ENCODE measurements around the gene SH2D6.
"Not testable (repeated sequence)": the region's sequence is repeated elsewhere in the genome, so short reads cannot be mapped to it uniquely, and the experiment has no call there.

SH2D6 gene

DNA sequence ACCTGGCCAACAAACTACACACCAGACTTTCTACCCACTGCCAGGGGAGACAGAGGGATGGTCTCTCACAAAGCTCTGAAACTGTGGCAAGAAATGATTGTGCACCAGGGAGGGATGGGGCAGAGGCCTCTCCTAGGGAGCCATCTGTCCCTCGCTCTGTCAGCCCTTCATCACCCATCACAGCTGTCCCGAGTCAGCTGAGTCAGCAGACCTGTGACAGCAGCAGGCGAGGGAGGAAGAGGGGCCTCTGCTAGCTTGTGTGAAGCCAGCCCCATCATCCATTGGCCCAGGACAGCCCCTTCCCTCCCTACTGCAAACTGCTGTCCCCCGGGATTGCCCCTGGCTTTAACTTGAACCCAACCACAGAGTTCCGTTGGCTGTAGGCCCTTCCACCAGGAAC, 5.0 kb downstream of the SH2D6 start:
- DNase-seq: no peak

DNA sequence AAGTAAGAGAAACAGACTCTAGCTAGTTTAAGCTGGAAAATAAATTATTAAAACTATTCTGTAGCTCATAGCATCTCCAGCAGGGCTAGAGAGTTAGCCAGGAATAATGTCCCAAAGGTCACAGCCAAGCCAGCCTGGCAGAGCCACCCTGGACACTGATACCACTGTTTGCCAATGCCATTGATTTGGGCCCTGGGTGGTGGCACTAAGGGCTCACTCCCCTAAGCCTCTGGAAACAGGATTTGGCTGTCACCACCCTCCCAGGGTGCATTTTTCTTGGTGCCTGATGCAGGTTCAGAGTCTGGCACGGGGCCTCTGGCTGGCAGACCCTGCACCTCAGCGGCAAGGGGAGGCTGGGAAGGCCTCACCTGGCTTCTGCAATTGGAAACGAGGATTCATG, 7.1 kb downstream of the SH2D6 start:
- no peak for DNase-seq

DNA sequence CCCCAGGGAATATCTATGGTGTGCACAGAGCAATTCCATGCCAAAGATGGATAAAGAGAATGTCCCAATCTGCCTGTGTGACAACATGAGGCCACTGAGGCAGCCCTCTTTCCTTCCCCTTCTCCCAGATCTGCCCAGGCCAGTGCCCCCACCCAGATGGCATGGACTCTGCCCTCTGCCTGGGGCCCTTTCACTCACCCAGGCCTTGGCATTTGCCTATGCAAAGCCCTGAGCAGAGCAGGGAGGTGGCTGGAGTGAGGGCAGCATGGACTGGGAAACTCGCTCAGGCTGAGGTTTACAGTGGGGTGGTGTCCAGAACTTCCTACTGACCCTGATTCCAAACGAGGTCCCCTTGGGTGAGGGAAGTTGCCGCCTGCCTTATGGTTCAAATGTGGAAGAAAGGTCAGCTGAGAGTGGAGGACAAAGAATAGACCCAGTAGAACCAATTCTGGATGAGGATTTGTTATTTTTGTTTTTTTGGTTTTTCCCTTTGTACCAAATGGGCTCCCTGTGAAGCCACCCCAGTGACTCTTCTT, 8.9 kb downstream of the SH2D6 start:
- DNase-seq: no peak

DNA sequence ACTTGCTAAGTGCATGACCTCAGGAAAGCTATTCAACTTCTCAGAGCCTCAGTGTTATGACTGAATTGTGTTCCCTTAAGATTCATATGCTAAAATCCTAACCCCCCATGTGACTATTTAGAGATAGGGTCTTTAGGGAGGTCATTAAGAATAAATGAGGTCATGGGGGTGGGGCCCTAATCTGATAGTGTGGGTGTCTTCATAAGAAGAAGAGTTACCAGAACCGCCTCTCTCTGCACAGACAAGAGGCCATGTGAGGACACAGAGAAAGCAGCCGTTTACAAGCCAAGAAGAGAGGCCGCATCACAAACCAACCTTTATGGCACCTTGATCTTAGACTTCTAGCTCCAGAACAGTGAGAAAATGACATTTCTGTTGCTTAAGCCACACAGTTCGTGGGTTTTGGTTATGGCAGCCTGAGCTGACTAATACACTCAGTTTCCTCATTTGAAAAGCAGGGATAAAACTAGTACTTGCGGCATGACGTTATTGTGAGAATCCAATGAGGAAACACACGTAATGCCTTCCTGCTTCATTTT, 9.9 kb downstream of the SH2D6 start:
- no peak for DNase-seq

DNA sequence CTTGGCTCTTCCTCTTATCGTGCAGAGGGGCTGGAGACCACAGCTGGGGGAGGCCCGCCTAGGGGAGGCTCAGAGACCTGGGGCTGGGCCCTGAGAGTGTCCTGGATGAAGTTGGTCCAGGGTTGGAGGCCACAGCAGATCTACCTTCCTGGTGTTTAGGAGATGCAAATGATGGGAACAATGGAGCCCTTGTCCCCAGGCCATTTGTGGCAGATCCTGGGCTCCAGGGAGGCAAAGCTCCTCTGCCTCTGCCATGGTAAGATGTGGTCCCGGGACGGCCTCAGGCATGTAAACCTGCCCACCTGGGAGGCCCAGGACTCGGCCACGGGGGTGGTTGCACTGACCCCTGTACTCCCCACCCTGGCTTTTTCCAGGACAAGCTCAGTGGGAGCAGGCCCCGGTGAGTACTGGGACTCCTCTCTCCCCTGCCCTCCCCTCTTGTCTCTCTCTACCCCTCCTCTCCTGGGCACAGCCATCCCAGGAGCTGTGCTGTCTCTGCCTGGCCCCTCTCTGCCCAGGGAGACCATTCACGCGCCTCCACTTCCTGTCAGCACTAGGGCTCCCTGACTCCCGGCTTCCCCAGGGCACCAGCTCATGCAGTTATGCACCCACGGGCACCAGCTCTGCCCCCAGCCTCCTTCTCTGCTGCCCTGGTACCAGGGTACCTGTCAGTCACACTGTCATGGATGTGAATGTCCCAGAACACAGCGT, 10.9 kb downstream of the SH2D6 start:
- no peak for DNase-seq

DNA sequence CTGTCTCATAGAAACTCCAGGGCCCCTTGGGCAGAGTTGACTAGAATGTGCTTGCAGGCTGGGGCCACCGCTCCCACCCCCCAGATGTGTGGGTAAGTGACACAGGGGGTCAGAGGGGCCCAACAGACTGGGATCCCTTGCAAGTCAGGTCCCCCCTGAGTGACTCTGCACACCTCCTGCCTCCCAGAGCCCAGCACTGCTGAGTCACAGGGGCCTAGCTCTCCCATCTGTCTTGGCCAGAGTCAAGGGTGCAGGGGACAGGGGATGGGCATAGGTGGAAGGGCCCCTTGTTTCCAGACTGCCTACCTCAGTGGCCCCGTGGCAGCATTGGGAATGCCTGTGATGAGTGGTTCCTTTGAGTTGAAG, 11.4 kb downstream of the SH2D6 start:
- no peak for DNase-seq

DNA sequence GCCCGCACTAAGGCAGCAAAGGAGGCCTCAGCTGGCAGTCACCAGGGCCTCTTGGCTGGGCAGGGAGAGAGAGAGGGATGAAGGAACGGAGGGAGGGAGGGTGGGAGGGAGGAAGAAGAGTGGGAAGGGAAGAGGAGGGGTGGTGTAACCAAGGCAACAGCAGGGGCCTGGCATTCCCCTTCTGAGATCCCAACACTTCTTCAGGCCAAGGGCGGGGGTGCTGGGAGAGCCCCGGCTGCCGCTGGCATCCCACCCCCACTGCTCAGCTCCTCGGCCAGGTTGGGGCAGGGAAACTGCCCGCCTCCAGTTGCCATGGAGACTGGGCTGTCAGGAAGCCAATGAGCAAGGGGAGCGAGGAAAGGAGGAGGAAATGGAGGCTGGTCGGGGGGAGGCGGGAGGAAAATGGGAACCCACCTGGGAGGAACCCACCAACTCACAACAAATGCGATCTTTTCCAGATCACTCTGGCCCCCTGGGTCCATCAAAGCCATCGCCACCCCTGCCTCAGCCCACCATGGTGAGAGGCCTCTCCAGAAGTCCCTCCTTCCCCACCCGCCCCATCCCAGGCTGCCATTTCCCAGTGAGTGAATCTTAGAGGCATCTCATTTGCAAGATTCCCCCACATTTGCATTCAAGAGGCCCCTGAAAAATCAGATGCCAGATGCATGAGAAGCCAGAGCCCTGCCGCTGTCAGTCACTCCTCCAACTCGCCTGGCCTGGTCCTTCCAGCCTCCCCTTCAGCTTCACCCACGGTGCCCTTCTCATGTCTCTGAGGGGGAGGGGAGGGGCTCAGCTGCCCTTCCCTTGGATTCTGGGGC, 12.4 kb downstream of the SH2D6 start:
- no peak for DNase-seq

DNA sequence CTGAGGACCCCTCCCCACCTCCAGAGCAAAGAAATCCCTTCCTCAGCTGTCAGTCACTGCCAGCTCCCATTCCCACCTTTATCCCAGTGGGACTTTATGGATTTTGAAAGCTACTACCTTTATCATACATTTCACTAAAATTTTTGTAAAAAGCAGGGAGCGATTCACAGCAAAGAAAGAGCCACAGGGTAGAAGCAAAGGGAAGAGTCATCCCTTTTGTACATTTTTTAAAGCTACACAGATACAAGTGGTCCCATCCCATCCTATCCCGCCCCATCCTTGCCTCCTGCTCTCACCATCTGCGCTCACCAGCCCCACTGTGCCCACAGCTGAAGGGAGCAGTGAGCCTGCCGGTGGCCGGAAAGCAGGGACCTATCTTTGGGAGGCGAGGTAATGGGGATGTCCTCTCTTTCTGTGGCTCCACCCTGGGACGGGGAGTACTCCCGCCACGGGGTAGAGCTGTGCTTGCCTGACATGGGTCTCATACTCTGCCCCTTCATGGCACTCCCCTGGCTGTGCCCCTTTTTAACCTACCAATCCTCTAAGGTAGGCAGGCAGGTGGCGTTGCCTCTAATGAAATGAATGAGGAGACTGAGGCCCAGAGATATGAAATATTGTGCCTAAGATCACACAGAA, 13.2 kb downstream of the SH2D6 start:
- DNase-seq: no peak

DNA sequence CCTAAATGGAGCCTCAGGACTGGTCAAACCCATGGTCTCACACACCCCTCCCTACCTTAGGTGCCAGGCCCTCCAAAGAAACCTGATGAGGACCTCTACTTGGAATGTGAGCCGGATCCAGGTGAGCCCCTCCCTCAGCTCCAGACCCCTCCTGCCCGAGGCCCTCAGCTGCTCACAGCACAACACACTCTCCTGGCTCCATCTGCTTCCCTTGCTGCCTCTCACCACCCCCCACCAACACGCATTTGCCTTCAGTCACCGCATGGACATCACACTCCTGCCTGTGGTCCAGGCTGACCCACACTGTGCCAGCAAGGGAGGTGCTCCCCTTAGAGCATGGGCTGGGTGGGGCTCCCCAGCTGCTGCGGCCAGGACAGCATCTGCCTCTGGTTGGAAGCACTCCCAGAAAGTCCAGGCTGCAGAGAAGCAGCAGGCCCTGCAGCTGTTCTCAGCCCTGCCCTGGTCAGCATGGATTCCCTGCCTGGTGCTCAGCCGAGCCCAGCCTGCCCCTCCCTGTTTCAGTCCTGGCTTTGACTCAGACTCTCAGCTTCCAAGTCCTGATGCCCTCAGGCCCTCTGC, 15.1 kb downstream of the SH2D6 start:
- no peak for DNase-seq

DNA sequence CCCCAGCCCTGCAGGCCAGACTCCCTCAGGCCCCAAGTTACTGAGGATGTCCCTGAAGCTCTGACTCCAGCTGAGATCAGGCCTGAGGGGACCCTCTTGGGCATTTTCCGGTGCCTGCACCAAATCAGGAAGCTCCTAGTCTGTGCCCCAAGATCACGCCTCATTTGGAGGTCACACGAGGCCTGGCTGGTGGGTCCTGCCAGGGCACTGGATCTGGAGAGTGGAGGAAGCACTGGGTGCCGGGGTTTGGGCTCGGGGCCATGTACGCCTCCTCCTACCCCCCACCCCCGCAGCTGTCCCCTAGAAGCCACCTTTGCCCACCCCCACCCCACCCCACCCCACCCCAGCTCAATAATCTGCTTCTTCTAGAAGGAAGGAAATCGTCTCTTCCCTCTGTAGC, 16.2 kb downstream of the SH2D6 start:
- no peak for DNase-seq

DNA sequence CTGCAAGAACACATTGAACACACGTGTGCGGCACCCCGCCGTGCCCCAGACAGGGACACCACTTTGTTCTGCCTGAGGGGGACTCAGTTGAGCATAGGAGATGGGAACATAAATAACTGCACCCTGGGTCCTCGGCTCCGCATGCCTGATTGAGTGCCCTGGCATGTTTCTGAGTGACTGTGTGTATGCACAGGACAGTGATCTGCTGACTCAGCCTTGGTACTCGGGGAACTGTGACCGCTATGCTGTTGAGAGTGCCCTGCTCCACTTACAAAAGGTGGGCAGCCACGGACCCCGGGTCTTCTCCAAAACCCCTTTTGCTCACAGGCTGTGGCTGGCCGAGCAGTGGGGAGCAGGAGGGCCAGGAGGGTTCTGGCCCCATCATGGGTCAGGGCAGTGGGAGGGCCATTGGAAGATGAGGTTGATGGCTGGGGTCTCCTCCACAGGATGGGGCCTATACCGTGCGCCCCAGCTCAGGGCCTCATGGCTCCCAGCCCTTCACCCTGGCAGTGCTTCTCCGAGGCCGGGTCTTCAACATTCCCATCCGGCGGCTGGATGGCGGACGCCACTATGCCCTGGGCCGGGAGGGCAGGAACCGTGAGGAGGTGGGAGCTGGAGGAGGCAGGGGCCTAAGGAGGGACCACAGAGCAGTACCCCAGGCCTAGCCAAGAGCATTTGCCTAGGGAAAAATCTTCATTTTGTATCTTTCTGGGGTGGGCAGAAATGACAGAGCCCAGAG, 16.9 kb downstream of the SH2D6 start:
- DNase-seq: no peak

DNA sequence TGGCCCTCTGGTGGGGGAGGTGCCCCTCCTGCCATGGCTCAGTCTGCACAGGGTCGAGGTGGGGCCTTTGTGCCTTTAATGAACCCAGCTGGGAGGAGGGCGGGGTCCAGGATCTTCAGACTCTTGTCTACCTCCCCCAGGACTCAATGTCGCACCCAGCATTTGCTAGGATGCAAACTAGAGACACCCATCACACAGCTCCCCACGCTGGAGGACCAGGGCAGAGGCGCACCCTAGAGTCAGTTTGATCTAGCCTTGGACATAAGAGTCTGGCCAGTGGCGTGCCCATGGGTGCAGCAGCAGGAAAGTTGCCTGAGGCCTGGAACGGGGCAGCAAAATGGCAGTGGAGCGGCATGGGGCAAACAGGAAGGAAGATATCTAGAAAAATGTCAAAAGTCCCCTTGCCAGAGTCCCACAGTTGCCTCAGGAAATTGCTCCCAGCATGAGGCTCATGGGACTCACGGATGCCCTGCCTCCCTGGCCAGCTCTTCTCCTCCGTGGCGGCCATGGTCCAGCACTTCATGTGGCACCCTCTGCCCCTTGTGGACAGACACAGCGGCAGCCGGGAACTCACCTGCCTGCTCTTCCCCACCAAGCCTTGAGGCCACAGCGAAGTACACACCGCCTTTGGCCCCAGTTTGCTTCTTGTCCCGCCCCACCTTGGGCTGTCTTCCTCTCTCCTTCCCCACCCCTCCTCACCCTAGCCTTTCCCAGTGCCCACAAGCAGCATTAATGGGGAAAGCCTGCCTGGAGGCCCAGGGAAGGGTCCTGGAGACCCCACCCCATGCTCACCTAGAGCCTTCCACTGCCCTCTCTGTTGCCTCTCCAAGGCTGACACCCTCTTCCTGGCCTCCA, 17.7 kb downstream of the SH2D6 start:
- DNase-seq: no peak

DNA sequence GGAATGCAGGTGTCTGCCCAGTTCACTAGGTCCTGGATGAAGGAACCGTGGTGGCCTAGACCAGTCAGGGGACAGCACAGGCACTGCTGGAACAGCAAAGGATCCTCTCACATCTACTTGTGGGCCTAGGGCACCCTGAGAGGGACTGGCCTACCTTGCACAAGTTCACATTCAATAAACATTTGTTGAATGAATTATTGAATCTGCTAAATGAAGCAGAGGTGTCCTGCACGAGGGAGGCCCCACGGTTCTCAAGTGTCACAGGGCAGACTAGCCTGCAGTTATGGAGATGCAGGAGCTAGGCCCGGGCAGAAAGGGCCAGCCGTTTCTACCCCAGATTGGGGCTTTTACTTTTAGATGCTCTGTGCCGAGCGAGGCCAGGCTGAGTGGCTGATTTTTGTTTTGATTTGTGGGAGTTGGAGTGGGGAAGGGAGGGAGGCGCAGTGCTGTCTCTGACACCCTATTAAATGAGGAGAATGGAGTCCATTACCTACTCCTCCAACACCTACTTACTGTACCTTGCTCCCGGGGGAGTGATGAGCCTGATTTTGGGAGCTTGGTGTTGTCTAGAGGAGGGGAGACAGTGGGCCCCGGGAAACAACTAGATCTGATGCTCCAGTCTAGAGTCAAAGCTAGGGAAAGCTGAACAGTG, 18.4 kb downstream of the SH2D6 start:
- DNase-seq: no peak

DNA sequence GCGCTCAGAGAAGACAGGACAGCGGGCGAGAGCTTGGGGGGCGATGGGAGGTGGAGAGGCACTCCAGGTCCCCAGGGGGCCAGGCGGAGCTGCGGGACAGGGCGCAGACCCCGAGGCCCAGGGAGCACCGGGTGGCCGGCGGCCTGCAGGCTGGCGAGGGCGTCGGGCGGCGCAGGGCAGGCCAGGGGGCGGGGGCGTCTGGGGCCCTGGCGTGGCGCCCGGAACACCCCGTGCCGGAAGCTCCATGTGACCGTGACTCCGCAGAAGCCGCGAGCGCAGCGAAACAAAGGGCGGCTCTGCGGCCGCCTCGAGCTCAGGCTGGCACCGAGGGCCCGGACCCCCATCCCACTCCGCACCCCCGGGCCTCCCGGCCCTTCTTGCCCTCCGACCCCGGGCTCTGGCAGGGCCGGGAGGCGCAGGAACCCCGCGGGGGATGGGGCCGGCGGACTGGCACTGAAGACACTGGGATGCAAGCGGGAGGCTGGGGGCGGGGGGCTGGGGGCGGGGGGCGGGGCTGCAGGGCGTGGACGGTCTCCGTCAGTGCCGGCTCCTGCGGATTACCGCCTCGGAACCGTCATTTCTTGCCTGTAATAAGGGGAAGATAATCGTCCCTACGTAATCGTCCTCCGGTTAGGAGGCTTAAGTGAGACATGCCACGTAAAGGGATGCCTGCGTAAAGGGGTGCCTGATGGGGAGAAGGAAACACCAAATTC, 19.1 kb downstream of the SH2D6 start:
- DNase-seq: peak; percentile 52

DNA sequence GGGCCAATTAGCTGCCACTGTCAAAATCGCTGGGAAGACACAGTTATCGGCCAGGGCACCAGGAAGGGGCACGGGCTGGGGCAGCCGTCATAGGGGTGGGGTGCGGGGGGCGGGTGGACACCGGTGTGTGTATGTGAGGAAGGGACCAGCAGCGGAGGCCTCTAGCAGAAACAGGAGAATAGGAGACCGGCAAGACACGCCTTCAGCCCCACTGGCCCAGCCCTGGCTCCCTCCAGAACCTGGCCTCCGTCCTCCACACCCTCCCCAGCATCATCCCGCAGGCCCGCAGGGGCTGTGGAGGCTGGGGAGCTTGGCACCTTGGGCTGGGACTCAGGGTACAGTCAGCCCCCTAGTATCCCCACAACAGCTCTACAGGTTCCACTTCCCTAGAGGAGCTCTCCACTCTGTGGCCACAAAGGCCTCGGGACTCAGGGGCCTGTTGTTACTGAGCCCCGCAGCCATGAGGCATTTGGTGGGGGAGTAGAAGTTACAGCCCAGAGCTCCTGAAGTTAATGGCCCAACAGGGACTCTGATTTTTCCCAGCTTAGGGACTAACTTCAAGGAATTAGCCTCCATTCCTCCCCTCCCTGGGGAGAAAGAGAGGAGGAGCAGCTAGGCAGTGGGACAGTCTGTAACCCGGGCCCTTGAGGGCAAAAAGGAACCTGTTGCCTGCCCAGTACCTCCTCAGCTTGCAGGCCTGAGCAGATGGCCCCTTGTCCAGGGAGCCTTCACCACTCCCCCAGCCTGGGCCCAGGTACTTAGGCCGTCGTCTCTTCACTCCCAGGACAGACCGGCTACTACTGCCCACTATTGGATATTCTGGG, 19.9 kb downstream of the SH2D6 start:
- no peak for DNase-seq

DNA sequence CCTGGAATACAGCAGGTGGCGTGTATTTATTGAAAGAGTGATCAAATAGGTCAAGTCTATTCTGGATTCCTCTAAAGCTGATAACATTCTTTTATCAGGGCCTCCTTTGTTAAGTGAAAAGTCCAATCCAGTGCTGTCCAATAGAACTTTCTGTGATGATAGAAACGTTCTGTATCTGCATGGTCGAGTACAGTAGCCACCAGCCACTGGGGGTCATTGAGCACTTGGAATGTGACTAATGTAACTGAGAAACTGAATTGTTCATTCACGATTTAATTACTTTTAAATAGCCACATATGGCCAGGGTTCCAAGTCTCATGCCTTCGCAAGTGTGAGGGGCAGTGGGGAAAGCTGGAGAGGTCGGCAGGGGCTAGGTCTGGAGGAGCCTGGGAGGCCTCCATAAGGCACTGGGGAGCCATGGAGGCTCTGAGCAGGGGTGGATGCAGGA, 20.5 kb downstream of the SH2D6 start:
- no peak for DNase-seq

DNA sequence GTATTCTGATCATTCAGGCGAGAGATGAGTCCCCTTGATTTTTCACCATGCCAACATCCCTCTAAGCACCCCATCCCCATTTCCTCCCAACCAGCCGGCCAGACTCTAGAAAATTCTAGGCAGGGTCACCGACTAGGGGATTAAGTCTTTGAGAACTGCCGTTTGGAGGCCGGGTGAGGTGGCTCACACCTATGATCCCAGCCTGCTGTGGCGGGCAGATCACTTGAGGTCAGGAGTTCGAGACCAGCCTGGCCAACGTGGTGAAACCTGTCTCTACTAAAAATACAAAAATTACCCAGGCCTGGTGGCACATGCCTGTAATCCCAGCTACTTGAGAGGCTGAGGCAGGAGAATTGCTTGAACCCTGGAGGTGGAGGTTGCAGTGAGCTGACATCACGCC, 21.1 kb downstream of the SH2D6 start:
- DNase-seq: not testable (repeated sequence)

DNA sequence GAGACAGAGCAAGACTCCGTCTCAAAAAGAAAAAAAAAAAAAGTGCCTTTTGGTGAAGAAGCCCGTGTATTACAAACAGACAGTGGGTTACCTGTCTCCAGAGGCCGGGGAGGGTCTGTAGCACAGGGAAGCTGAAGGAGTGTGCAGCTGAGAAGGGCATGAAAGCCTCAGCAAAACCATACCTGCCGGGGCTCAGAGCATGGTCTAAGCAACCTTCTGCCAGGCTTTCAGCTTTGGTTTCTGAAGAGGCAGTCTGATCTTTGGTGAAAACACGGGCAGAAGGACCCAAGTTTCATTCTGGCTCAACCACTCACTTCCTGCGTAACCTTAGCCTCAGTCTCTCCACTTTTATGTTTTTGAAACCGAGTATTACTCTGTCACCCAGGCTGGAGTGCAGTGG, 21.5 kb downstream of the SH2D6 start:
- no peak for DNase-seq

DNA sequence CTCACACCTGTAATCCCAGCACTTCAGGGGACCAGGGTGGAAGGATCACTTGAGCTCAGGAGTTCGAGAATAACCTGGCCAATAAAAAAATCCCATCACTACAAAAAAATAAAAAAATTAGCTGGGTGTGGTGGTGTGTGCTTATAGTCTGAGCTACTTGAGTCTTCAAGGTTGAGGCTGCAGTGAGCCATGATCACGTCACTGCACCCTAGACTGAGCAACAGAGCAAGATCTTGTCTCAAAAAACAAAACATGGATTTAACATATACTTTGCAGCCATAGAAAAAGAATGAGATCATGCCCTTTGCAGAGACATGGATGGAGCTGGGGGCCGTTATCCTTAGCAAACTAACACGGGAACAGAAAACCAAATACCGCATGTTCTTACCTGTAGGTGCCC, 22.2 kb downstream of the SH2D6 start:
- DNase-seq: no peak
